ENCODE data around the gene PARVA.

Gene PARVA

GRCh38 chr11:12531681-12532080, 154.3 kb downstream of the PARVA start:
- TF ChIP-seq ISL1 (CRISPR knock-in tag; IDR thresholded peaks at IDR 0.05) (no peak), CSDC2 (CRISPR knock-in tag; IDR thresholded peaks at IDR 0.05) (no peak), ESRRG (CRISPR knock-in tag; IDR thresholded peaks at IDR 0.05) (no peak), PPARA (CRISPR knock-in tag; IDR thresholded peaks at IDR 0.05; ENCODE audit: borderline replicate concordance) (no peak), ZNF8 (CRISPR knock-in tag; IDR thresholded peaks at IDR 0.05) (no peak), ZC3H10 (CRISPR knock-in tag; IDR thresholded peaks at IDR 0.05) (no peak), ZFP30 (CRISPR knock-in tag; IDR thresholded peaks at IDR 0.05) (no peak), TCF4 (CRISPR knock-in tag; IDR thresholded peaks at IDR 0.05; ENCODE audit: borderline replicate concordance) (no peak), CREB5 (CRISPR knock-in tag; IDR thresholded peaks at IDR 0.05; ENCODE audit: low read depth) (no peak)
- TF ChIP-seq, protein P1, sequence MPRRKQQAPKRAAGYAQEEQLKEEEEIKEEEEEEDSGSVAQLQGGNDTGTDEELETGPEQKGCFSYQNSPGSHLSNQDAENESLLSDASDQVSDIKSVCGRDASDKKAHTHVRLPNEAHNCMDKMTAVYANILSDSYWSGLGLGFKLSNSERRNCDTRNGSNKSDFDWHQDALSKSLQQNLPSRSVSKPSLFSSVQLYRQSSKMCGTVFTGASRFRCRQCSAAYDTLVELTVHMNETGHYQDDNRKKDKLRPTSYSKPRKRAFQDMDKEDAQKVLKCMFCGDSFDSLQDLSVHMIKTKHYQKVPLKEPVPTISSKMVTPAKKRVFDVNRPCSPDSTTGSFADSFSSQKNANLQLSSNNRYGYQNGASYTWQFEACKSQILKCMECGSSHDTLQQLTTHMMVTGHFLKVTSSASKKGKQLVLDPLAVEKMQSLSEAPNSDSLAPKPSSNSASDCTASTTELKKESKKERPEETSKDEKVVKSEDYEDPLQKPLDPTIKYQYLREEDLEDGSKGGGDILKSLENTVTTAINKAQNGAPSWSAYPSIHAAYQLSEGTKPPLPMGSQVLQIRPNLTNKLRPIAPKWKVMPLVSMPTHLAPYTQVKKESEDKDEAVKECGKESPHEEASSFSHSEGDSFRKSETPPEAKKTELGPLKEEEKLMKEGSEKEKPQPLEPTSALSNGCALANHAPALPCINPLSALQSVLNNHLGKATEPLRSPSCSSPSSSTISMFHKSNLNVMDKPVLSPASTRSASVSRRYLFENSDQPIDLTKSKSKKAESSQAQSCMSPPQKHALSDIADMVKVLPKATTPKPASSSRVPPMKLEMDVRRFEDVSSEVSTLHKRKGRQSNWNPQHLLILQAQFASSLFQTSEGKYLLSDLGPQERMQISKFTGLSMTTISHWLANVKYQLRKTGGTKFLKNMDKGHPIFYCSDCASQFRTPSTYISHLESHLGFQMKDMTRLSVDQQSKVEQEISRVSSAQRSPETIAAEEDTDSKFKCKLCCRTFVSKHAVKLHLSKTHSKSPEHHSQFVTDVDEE (CRISPR knock-in tag; IDR thresholded peaks at IDR 0.05): no peak
- ATAC-seq: no peak

DNA sequence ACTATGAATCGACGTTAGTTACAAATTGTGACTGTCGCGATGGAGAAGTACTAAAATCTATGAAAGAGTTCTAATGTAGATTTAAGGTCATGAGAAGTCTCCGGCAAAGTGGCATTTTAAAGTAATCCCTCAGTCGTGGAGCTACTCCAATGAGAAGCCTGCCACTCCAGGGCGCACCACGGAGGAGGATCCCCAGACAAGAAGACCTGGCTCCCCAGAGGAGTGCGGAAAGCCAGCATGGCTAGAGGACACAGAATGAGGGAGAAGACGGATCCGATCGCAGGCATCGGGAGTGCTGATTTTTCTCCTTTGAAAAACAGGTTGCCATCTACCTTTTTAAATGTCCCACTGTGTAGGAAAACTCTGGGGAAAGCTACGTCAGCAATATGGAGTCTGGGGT, 155.2 kb downstream of the PARVA start:
- TF ChIP-seq ARNTL (CRISPR knock-in tag; IDR thresholded peaks at IDR 0.05; ENCODE audit: borderline replicate concordance, low read depth) (no peak), TOX (CRISPR knock-in tag; IDR thresholded peaks at IDR 0.05; ENCODE audit: borderline replicate concordance) (no peak), CSRNP3 (CRISPR knock-in tag; IDR thresholded peaks at IDR 0.05) (no peak), BACH2 (CRISPR knock-in tag; IDR thresholded peaks at IDR 0.05; ENCODE audit: borderline replicate concordance) (no peak), GLIS3 (CRISPR knock-in tag; IDR thresholded peaks at IDR 0.05) (no peak), TCF4 (CRISPR knock-in tag; IDR thresholded peaks at IDR 0.05; ENCODE audit: borderline replicate concordance) (no peak), CSDC2 (CRISPR knock-in tag; IDR thresholded peaks at IDR 0.05) (no peak), ZNF70 (CRISPR knock-in tag; IDR thresholded peaks at IDR 0.05) (no peak), SNAI2 (CRISPR knock-in tag; IDR thresholded peaks at IDR 0.05) (no peak), ISL1 (CRISPR knock-in tag; IDR thresholded peaks at IDR 0.05) (no peak), ZNF8 (CRISPR knock-in tag; IDR thresholded peaks at IDR 0.05) (no peak), ZNF565 (CRISPR knock-in tag; conservative IDR thresholded peaks at IDR 0.05; ENCODE audit: low read depth) (no peak), RARB (CRISPR knock-in tag; IDR thresholded peaks at IDR 0.05) (no peak), ZFP3 (CRISPR knock-in tag; IDR thresholded peaks at IDR 0.05) (no peak), OSR1 (CRISPR knock-in tag; IDR thresholded peaks at IDR 0.05) (no peak), ZC3H10 (CRISPR knock-in tag; IDR thresholded peaks at IDR 0.05) (no peak), PPARA (CRISPR knock-in tag; IDR thresholded peaks at IDR 0.05; ENCODE audit: borderline replicate concordance) (no peak), ZFP30 (CRISPR knock-in tag; IDR thresholded peaks at IDR 0.05) (no peak)
- TF ChIP-seq, protein P2, sequence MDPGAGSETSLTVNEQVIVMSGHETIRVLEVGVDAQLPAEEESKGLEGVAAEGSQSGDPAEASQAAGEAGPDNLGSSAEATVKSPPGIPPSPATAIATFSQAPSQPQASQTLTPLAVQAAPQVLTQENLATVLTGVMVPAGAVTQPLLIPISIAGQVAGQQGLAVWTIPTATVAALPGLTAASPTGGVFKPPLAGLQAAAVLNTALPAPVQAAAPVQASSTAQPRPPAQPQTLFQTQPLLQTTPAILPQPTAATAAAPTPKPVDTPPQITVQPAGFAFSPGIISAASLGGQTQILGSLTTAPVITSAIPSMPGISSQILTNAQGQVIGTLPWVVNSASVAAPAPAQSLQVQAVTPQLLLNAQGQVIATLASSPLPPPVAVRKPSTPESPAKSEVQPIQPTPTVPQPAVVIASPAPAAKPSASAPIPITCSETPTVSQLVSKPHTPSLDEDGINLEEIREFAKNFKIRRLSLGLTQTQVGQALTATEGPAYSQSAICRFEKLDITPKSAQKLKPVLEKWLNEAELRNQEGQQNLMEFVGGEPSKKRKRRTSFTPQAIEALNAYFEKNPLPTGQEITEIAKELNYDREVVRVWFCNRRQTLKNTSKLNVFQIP (CRISPR knock-in tag; IDR thresholded peaks at IDR 0.05; ENCODE audit: borderline replicate concordance, low read depth): no peak
- TF ChIP-seq, protein P1 (CRISPR knock-in tag; IDR thresholded peaks at IDR 0.05): no peak
- no peak for ATAC-seq
